Brain microvascular endothelial cell (primary cell): Measurements from ENCODE around the gene C2orf68.
"Not testable (repeated sequence)": the region's sequence is repeated elsewhere in the genome, so short reads cannot be mapped to it uniquely, and the experiment has no call there.

Experiments
- DNase-seq: peaks from one replicate; pipeline ENCODE4 v3.0.0-alpha.2; 2020
- H3K27ac ChIP-seq: fragments of 250-450 bp; sonication (Bioruptor Pico); 2 replicates; pipeline ENCODE4 v1.5.1; 2020; ENCODE audit warnings: mild to moderate bottlenecking, moderate library complexity
- H3K27me3 ChIP-seq: fragments of 250-450 bp; sonication (Bioruptor Pico); replicated peaks from 2 replicates; pipeline ENCODE4 v1.5.1; 2020; ENCODE audit warnings: mild to moderate bottlenecking
- H3K36me3 ChIP-seq: fragments of 250-450 bp; sonication (Bioruptor Pico); replicated peaks from 2 replicates; pipeline ENCODE4 v1.5.1; 2020; ENCODE audit warnings: mild to moderate bottlenecking
- H3K4me3 ChIP-seq: 2 replicates; pipeline ENCODE4 v1.5.1; 2011; ENCODE audit warnings: low read depth, mild to moderate bottlenecking, control low read depth, low read length, moderate library complexity
- CTCF ChIP-seq: IDR thresholded peaks from 2 replicates; pipeline ENCODE4 v1.5.1; 2011; ENCODE audit warnings: low read depth, mild to moderate bottlenecking, moderate library complexity, low read length, control low read depth, inconsistent platforms; ENCODE audit errors: missing control alignments
- in situ Hi-C: cut with HindIII; loops from 2 replicates; pipeline ENCODE4 v1.10.0; 2017; ENCODE audit warnings: low sequenced_read_pairs, low pct_ligation_motif_present

C2orf68 gene, protein sequence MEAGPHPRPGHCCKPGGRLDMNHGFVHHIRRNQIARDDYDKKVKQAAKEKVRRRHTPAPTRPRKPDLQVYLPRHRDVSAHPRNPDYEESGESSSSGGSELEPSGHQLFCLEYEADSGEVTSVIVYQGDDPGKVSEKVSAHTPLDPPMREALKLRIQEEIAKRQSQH

GRCh38 chr2:85611705-85612587, at the start of gene C2orf68:
Gene C2orf68 (minus strand): TSS chr2:85612066. CDS start chr2:85611984, 82 bp downstream.
- no peak for TF ChIP-seq CTCF
- Histone ChIP-seq H3K27me3 (no peaks in the 10 kb centered on the region), H3K36me3 (peaks cover 9% of the 10 kb centered on the region), H3K27ac (peak within 1 kb of the TSS; percentile 56), H3K4me3 (peak within 1 kb of the TSS; percentile 74)
- DNase-seq, result peak; percentile 76
- in situ Hi-C loops, result no loop called here

- no peak for TF ChIP-seq CTCF
- no peak overlapping the region for H3K4me3 ChIP-seq
- no peak for DNase-seq
- in situ Hi-C loops, result no loop called here
- no peaks in the 10 kb centered on the region for H3K36me3 ChIP-seq
- H3K27me3 ChIP-seq, result no peaks in the 10 kb centered on the region
- H3K27ac ChIP-seq, result no peak overlapping the region
These were observed 49.4 kb upstream of the C2orf68 start for GRCh38 chr2:85661139-85661858.

DNA sequence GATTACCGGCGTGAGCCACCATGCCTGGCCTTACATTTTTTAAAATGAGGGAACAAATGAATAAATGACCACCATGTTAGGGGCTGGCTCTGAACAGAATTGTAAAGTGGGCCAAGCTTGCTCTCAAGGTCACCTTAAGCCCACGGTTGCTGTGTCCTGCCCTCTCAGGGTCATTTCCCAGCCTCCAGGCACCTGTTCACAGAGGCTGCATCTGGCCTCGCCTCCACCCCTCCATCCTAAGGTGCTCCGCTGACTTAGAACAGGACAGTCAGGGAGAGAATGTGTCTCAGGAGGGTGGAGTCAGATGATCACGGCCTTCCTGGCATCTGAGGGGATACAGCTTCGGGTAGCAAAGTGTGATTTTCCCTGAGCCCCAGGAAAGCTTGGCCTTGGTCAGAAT, 48.9 kb upstream of the C2orf68 start:
- Histone ChIP-seq H3K4me3 (no peak overlapping the region), H3K27me3 (no peaks in the 10 kb centered on the region), H3K27ac (no peak overlapping the region), H3K36me3 (no peaks in the 10 kb centered on the region)
- no peak for DNase-seq
- TF ChIP-seq CTCF, result no peak
- in situ Hi-C loops, result no loop called here

DNA sequence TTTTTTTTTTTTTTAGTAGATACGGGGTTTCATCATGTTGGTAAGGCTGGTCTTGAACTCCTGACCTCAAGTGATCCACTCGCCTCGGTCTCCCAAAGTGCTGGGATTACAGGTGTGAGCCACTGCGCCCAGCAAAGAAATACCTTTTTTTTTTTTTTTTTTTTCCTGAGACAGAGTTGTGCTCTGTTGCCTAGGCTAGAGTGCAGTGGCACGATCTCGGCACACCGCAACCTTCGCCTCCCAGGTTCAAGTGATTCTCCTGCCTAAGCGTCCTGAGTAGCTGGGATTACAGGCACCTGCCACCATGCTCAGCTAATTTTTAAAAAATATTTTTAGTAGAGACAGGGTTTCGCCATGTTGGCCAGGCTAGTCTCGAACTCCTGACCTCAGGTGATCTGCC, 48.4 kb upstream of the C2orf68 start:
- H3K27ac ChIP-seq, H3K27me3 ChIP-seq, H3K4me3 ChIP-seq, H3K36me3 ChIP-seq, DNase-seq, in situ Hi-C loops: not testable (repeated sequence)

- in situ Hi-C loops, result no loop called here
- Histone ChIP-seq H3K4me3 (no peak overlapping the region), H3K27me3 (no peaks in the 10 kb centered on the region), H3K36me3 (no peaks in the 10 kb centered on the region), H3K27ac (no peak overlapping the region)
- no peak for TF ChIP-seq CTCF
- no peak for DNase-seq
These were observed 47.6 kb upstream of the C2orf68 start for GRCh38 chr2:85659324-85659981.

DNA sequence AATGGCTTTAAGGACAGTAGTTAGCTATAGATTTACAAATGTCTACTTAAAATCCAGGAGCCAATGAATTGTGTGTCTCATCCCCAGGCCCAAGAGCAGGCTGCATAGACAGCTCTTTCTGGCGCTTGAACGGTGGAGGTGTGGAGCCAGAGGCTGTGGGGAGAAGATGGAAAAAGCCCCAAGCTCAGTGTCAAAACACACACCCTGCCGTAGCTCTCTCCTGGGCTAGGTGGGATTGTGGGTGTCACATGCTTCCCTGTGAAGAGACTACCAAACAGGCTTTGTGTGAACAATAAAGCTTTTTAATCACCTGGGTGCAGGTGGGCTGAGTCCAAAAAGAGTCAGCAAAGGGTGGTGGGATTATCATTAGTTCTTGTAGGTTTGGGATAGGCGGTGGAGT, 45.5 kb upstream of the C2orf68 start:
- in situ Hi-C loops, H3K4me3 ChIP-seq, H3K27ac ChIP-seq, DNase-seq, H3K36me3 ChIP-seq, H3K27me3 ChIP-seq: not testable (repeated sequence)
